Right atrium auricular region (tissue), 2 donors: ENCODE measurements around the gene NT5C1B. TPM values are rescaled to one million over a fixed set of nuclear protein-coding genes. Genes with fewer than 3 reads are reported as not detected.

Experiments used
- DNase-seq: peaks from one replicate; pipeline ENCODE4 v3.0.0-alpha.2; 2019; ENCODE audit warnings: low spot score
- H3K27ac ChIP-seq, 2 donors: fragments of 200-600 bp; sonication (generic); 1 replicate in 1 of 2; 2 replicates in 1 of 2; pipeline ENCODE4 v1.5.1; 2016 to 2019
- H3K27me3 ChIP-seq, 2 donors: fragments of 200-600 bp; sonication (generic); one replicate each; pipeline versions ENCODE4 v1.5.1 to v1.6.0; 2017 to 2019
- H3K36me3 ChIP-seq: fragments of 200-600 bp; sonication (generic); one replicate; pipeline ENCODE4 v1.5.1; 2016
- H3K4me1 ChIP-seq, 2 donors: fragments of 200-600 bp; sonication (generic); one replicate each; pipeline versions ENCODE4 v1.5.1 to v1.6.0; 2017 to 2019
- H3K4me3 ChIP-seq, 2 donors: fragments of 200-600 bp; sonication (generic); 1 replicate in 1 of 2; 2 replicates in 1 of 2; pipeline ENCODE4 v1.5.1; 2017 to 2019; ENCODE audit warnings: mild to moderate bottlenecking in 1 of 2, moderate library complexity in 1 of 2
- H3K9me3 ChIP-seq, 2 donors: fragments of 200-600 bp; sonication (generic); one replicate each; pipeline ENCODE4 v1.5.1; 2019
- total RNA-seq, 2 donors: library from RNA; depleted of rRNA; stranded (reverse); fragments of >200 nt; gene quantifications; one replicate each; pipeline ENCODE4 v1.1.0, GENCODE V29; 2016
- TF ChIP-seq, protein P1 (sequence below), 2 donors: fragments of 200-600 bp; sonication (generic); IDR thresholded peaks; one replicate each; pipeline ENCODE4 v1.5.1; 2019; ENCODE audit warnings: antibody characterized with exemption in 2 of 2

Gene NT5C1B
- total RNA-seq, 2 donors from 2014 or later, result not detected

DNA sequence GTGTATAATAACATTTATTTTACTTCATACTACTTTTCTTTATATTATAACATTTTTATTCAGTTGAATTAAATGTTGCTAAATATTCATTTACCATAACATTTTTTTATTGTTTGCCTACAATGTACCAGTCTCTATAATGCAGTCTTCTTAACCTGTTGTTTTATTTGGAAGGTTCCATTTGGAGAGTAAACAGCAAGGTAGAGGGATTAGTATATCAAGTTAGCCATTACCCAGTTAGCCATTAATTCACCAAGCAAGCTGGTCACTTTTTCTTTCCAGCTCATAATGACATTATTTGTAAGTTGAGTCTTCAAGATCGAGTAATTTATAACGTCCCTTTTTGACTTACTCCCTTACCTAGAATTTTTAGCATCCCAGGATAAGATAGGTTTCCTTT, 29.7 kb upstream of the NT5C1B start:
- no peaks in the 10 kb centered on the region for H3K36me3 ChIP-seq
- no peak for DNase-seq
- H3K4me1 ChIP-seq, result peaks cover 0 to 12% of the 10 kb centered on the region in 2 donors
- TF ChIP-seq, protein P1, sequence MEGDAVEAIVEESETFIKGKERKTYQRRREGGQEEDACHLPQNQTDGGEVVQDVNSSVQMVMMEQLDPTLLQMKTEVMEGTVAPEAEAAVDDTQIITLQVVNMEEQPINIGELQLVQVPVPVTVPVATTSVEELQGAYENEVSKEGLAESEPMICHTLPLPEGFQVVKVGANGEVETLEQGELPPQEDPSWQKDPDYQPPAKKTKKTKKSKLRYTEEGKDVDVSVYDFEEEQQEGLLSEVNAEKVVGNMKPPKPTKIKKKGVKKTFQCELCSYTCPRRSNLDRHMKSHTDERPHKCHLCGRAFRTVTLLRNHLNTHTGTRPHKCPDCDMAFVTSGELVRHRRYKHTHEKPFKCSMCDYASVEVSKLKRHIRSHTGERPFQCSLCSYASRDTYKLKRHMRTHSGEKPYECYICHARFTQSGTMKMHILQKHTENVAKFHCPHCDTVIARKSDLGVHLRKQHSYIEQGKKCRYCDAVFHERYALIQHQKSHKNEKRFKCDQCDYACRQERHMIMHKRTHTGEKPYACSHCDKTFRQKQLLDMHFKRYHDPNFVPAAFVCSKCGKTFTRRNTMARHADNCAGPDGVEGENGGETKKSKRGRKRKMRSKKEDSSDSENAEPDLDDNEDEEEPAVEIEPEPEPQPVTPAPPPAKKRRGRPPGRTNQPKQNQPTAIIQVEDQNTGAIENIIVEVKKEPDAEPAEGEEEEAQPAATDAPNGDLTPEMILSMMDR (IDR thresholded peaks at IDR 0.05), result no peak
- H3K27ac ChIP-seq, result no peak overlapping the region
- H3K27me3 ChIP-seq, result no peaks in the 10 kb centered on the region
- H3K9me3 ChIP-seq, result no peaks in the 10 kb centered on the region
- H3K4me3 ChIP-seq, result no peak overlapping the region

DNA sequence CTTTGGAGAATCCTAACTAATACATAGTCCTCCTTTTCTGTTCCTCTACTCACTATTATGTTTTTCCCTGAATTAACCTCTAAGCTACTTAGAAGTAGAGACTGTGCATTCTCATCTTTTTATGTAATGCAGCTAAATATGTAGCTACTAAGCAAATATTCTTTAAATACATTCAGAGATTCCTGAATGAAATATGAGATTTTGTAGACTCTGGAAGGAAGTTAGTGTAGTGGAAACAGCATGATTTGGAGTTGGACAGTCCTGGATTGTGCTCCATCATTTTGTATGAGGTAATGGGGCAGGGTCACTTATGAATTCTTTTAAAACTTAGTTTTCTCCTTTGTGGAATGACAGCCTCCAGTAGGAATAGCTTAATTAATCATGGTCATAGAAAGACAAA, 24.7 kb upstream of the NT5C1B start:
- Histone ChIP-seq H3K36me3 (no peaks in the 10 kb centered on the region), H3K9me3 (no peaks in the 10 kb centered on the region), H3K27ac (no peak overlapping the region), H3K4me1 (no peaks in the 10 kb centered on the region), H3K4me3 (no peak overlapping the region), H3K27me3 (no peaks in the 10 kb centered on the region)
- TF ChIP-seq, protein P1 (IDR thresholded peaks at IDR 0.05), result no peak
- no peak for DNase-seq

DNA sequence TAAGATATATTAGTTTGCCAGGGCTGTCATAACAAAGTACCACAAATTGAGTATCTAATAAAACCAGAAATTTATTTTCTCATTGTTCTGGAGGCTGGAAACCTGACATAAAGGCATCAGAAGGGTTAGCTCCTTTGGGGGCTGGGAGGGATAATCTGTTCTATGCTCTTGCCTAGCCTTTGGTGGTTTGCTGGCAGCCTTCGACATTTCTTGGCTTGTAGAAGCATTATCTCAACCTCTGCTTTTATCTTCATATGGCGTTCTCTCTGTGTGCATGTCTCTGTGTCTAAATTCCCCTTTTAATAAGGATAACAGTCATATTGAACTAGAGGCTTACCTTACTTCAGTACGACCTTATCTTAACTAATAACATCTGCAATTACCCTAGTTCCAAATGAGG, 22.8 kb upstream of the NT5C1B start:
- Histone ChIP-seq H3K9me3 (no peaks in the 10 kb centered on the region), H3K4me1 (no peaks in the 10 kb centered on the region), H3K4me3 (no peak overlapping the region), H3K36me3 (no peaks in the 10 kb centered on the region), H3K27ac (no peak overlapping the region), H3K27me3 (no peaks in the 10 kb centered on the region)
- DNase-seq, result no peak
- TF ChIP-seq, protein P1 (IDR thresholded peaks at IDR 0.05), result no peak

DNA sequence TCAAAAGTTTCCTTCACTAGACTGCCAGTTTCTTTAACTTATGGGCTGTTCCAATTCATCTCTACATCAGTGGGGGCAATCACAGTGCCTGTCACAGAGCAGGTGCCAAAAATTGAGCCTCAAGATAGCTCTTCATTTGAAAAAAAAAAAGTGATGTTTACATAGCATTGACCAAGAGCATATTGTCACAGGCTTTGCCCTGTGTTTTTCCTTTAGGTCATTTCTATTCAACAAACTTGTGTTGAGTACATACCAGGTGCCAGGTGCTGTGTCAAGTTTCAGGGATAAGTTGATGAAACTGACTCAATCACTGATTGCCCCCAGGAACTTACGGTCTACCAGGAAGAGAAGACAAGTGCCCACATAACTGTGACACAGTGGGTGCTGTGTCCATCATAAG, 22.2 kb upstream of the NT5C1B start:
- Histone ChIP-seq H3K4me3 (no peak overlapping the region), H3K9me3 (no peaks in the 10 kb centered on the region), H3K36me3 (no peaks in the 10 kb centered on the region), H3K27ac (no peak overlapping the region), H3K4me1 (no peaks in the 10 kb centered on the region), H3K27me3 (no peaks in the 10 kb centered on the region)
- no peak for DNase-seq
- TF ChIP-seq, protein P1 (IDR thresholded peaks at IDR 0.05), result no peak

DNA sequence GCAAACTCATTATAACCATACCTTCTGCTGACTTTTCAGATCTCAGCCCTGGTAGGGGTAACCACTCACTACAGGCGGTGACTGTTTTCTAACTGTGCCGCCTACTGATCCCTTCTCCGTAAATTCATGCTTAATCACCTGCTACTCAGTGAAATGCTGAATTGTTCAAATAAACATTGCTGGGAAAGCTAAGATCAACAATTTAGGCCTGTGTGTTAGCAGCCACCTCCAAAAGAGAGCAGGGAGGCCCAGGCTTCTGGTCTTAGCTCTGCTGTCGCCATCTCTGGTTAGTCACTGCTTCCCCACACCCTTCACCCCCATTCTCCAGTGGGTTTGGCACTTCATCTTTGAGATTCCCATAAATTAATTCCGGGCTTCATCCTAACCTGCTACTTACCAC, 21.8 kb upstream of the NT5C1B start:
- no peaks in the 10 kb centered on the region for H3K36me3 ChIP-seq
- no peaks in the 10 kb centered on the region for H3K9me3 ChIP-seq
- H3K4me3 ChIP-seq, result no peak overlapping the region
- DNase-seq, result no peak
- no peaks in the 10 kb centered on the region for H3K4me1 ChIP-seq
- TF ChIP-seq, protein P1 (IDR thresholded peaks at IDR 0.05), result no peak
- H3K27ac ChIP-seq, result no peak overlapping the region
- no peaks in the 10 kb centered on the region for H3K27me3 ChIP-seq

DNA sequence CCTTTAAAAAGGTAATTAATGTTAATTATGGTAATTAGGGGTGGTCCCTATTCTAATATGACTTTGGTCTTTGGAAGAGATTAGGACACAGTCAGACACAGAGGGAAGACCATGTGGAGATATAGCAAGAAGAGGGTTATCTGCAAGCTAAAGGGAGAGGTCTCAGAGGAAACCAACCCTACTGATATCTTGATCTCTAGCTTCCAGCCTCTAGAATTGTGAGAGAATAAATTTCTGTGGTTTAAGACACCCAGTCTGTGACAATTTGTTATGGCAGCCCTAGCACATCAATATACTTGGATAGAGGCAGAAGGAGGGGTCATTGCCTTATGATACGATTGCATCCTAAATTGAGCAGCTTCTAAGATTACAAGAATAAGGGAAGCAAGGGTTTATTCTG, 21.3 kb upstream of the NT5C1B start:
- TF ChIP-seq, protein P1 (IDR thresholded peaks at IDR 0.05), result no peak
- Histone ChIP-seq H3K27me3 (no peaks in the 10 kb centered on the region), H3K9me3 (no peaks in the 10 kb centered on the region), H3K4me1 (no peaks in the 10 kb centered on the region), H3K36me3 (no peaks in the 10 kb centered on the region), H3K4me3 (no peak overlapping the region), H3K27ac (peak overlapping the region in 1 of 2 donors; percentile 9)
- no peak for DNase-seq
